ENCODE measurements around the gene NCOA7. TPM values are rescaled to one million over a fixed set of nuclear protein-coding genes. Genes with fewer than 3 reads are reported as not detected.

The NCOA7 gene
- total RNA-seq, 1 experiment from 2014 or later = 9.4 TPM

GRCh38 chr6:125956506-125957390, 166.0 kb downstream of the NCOA7 start, which contains the start of gene HINT3:
TSS of gene HINT3 (plus strand) at chr6:125956770. CDS start at chr6:125956978, 208 bp downstream.
- H2BK15ac ChIP-seq (ENCODE audit: low read depth, low read length) = no peak within 1 kb of the TSS
- TF ChIP-seq, protein P1, sequence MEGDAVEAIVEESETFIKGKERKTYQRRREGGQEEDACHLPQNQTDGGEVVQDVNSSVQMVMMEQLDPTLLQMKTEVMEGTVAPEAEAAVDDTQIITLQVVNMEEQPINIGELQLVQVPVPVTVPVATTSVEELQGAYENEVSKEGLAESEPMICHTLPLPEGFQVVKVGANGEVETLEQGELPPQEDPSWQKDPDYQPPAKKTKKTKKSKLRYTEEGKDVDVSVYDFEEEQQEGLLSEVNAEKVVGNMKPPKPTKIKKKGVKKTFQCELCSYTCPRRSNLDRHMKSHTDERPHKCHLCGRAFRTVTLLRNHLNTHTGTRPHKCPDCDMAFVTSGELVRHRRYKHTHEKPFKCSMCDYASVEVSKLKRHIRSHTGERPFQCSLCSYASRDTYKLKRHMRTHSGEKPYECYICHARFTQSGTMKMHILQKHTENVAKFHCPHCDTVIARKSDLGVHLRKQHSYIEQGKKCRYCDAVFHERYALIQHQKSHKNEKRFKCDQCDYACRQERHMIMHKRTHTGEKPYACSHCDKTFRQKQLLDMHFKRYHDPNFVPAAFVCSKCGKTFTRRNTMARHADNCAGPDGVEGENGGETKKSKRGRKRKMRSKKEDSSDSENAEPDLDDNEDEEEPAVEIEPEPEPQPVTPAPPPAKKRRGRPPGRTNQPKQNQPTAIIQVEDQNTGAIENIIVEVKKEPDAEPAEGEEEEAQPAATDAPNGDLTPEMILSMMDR (conservative IDR thresholded peaks at IDR 0.05) = peak; percentile 100
- no peak within 1 kb of the TSS for H2BK12ac ChIP-seq (ENCODE audit: insufficient read length, low read depth, low read length)
- no peaks in the 10 kb centered on the region for H3K79me2 ChIP-seq (ENCODE audit: insufficient read depth, low read length)
- no peaks in the 10 kb centered on the region for H4K20me1 ChIP-seq (ENCODE audit: control insufficient read depth, insufficient read depth, insufficient read length)
- no peak within 1 kb of the TSS for H3K56ac ChIP-seq (ENCODE audit: insufficient read length, low read depth, low read length)
- H3K9me3 Mint-ChIP-seq = peaks cover 5 to 8% of the 10 kb centered on the region in 2 experiments; a peak in 3 of 5 replicates
- no peaks in the 10 kb centered on the region for H3K27me3 ChIP-seq (ENCODE audit: insufficient read depth, low read length)
- H3K4me1 Mint-ChIP-seq = peaks cover 3 to 5% of the 10 kb centered on the region in 2 experiments; a peak in 2 of 4 replicates
- H2BK20ac ChIP-seq (ENCODE audit: low read depth, low read length, poor library complexity, severe bottlenecking) = no peak within 1 kb of the TSS
- no peak within 1 kb of the TSS for H3T11ph ChIP-seq (ENCODE audit: low read length)
- H3K4me3 Mint-ChIP-seq = no peak within 1 kb of the TSS; a peak in 3 of 5 replicates
- DNase-seq = peak; percentile 97
- peaks cover 4% of the 10 kb centered on the region for H3K27me3 Mint-ChIP-seq (ENCODE audit: low read depth)
- H3K23me2 ChIP-seq (ENCODE audit: insufficient read length, low read depth, low read length, poor library complexity, severe bottlenecking) = no peaks in the 10 kb centered on the region
- H3K79me1 ChIP-seq (ENCODE audit: insufficient read depth, low read depth, low read length, poor library complexity, severe bottlenecking) = no peaks in the 10 kb centered on the region
- H3K4me1 ChIP-seq (ENCODE audit: insufficient read depth, low read length) = 0 out of 2 replicates have a peak, but pooled peaks cover 2% of the 10 kb centered on the region
- no peak within 1 kb of the TSS for H2BK120ac ChIP-seq (ENCODE audit: low read depth, low read length, poor library complexity, severe bottlenecking)
- peaks cover 0 to 6% (median 0%) of the 10 kb centered on the region in 3 experiments; a peak in 3 of 7 replicates for H3K36me3 Mint-ChIP-seq (ENCODE audit: insufficient read depth in 1 of 3, low read depth in 3 of 3)
- no peak within 1 kb of the TSS for H3K23ac ChIP-seq (ENCODE audit: insufficient read length, low read depth, low read length)
- no peak within 1 kb of the TSS for H4K5ac ChIP-seq (ENCODE audit: insufficient read length, low read depth, low read length)
- H4K8ac ChIP-seq (replicated peaks; ENCODE audit: insufficient read length, low read depth, low read length) = no peak within 1 kb of the TSS
- H2AK5ac ChIP-seq (ENCODE audit: insufficient read length, low read length) = no peak within 1 kb of the TSS
- peak within 1 kb of the TSS; percentile 49 for H3K14ac ChIP-seq (ENCODE audit: insufficient read depth, low read length)
- peak within 1 kb of the TSS; percentile 5 for H3K18ac ChIP-seq (ENCODE audit: insufficient read length, low read depth, low read length)
- H3K4me2 ChIP-seq (ENCODE audit: insufficient read depth, insufficient read length, low read length) = peak within 1 kb of the TSS; percentile 48
- H2AFZ ChIP-seq (ENCODE audit: low read length) = no peak within 1 kb of the TSS
- no CpG with 5 or more reads among the region's 82 CpGs for WGBS (ENCODE audit: extremely low coverage, insufficient read length, low lambda C conversion rate)
- no peak within 1 kb of the TSS for H4K91ac ChIP-seq (ENCODE audit: insufficient read length, low read depth, low read length)
- no peak within 1 kb of the TSS for H3K4ac ChIP-seq (ENCODE audit: low read depth, low read length)
- peak within 1 kb of the TSS in 1 of 3 experiments; percentile 68; a peak in 4 of 7 replicates for H3K27ac Mint-ChIP-seq
- no peak within 1 kb of the TSS for H3K27ac ChIP-seq (ENCODE audit: insufficient read length, low read depth, low read length)
- H3K9ac ChIP-seq (ENCODE audit: extremely low read depth, insufficient read length, low read length) = peak within 1 kb of the TSS; percentile 37
- H2BK5ac ChIP-seq (ENCODE audit: insufficient read length, low read length) = no peak within 1 kb of the TSS
- H3K9me3 ChIP-seq (ENCODE audit: control insufficient read depth, low read depth, low read length) = no peaks in the 10 kb centered on the region
